SKM-1 treated with dmso at 0.1 percent for 144 hours (cell line): ENCODE measurements around the gene RFC1.
"Not testable (repeated sequence)": the region's sequence is repeated elsewhere in the genome, so short reads cannot be mapped to it uniquely, and the experiment has no call there.

Source experiments
- DNase-seq: peaks from one replicate; lab custom pipeline; 2025; ENCODE audit not compliant: unreplicated experiment; lab: John Stamatoyannopoulos, UW

Gene RFC1

GRCh38 chr4:39365830-39366771 is at the start of gene RFC1:
RFC1 (minus strand) TSS chr4:39366362; CDS start chr4:39366241, 121 bp downstream.
- DNase-seq: peak; percentile 75

GRCh38 chr4:39415678-39416283 is 49.6 kb upstream of the RFC1 start:
- no peak for DNase-seq

- DNase-seq: not testable (repeated sequence)
Measured at GRCh38 chr4:39411561-39411960, 45.4 kb upstream of the RFC1 start.

- no peak for DNase-seq
Measured at GRCh38 chr4:39410415-39410814, 44.3 kb upstream of the RFC1 start.

GRCh38 chr4:39407584-39407885 is 41.4 kb upstream of the RFC1 start:
- no peak for DNase-seq

- DNase-seq: no peak
Measured at GRCh38 chr4:39406763-39407583, 40.8 kb upstream of the RFC1 start, which contains the start of gene KLB. KLB (plus strand) TSS chr4:39406930; CDS start chr4:39406950, 20 bp downstream.

- DNase-seq: not testable (repeated sequence)
Measured at GRCh38 chr4:39401640-39402039, 35.5 kb upstream of the RFC1 start.

GRCh38 chr4:39394706-39395105 is 28.5 kb upstream of the RFC1 start:
- DNase-seq: no peak

GRCh38 chr4:39390603-39391002 is 24.4 kb upstream of the RFC1 start:
- DNase-seq: no peak

GRCh38 chr4:39384563-39384962 is 18.4 kb upstream of the RFC1 start:
- no peak for DNase-seq

- no peak for DNase-seq
Measured at GRCh38 chr4:39383690-39384089, 17.5 kb upstream of the RFC1 start.

- no peak for DNase-seq
Measured at GRCh38 chr4:39375478-39375877, 9.3 kb upstream of the RFC1 start.

GRCh38 chr4:39371209-39371608 is 5.0 kb upstream of the RFC1 start:
- DNase-seq: not testable (repeated sequence)

GRCh38 chr4:39369301-39369700 is 3.1 kb upstream of the RFC1 start:
- no peak for DNase-seq

- DNase-seq: no peak
Measured at GRCh38 chr4:39367166-39367565, 1.0 kb upstream of the RFC1 start.

GRCh38 chr4:39365360-39365759 is 802 bp downstream of the RFC1 start:
- DNase-seq: no peak

- no peak for DNase-seq
Measured at GRCh38 chr4:39363773-39364393, 2.3 kb downstream of the RFC1 start.

GRCh38 chr4:39362827-39363226 is 3.3 kb downstream of the RFC1 start:
- DNase-seq: no peak

- not testable (repeated sequence) for DNase-seq
Measured at GRCh38 chr4:39360611-39361010, 5.6 kb downstream of the RFC1 start.

- no peak for DNase-seq
Measured at GRCh38 chr4:39357002-39357401, 9.2 kb downstream of the RFC1 start.

- DNase-seq: no peak
Measured at GRCh38 chr4:39354254-39354552, 12.0 kb downstream of the RFC1 start.
